ENCODE measurements around the gene SLC38A2. TPM values are rescaled to one million over a fixed set of nuclear protein-coding genes. Genes with fewer than 3 reads are reported as not detected.
A peak's percentile ranks its signal among the peaks of the same experiment; 100 is the strongest.

The SLC38A2 gene
- total RNA-seq, 1 experiment from 2014 or later, result 381 TPM

GRCh38 chr12:46374711-46375110 lies 2.1 kb upstream of the SLC38A2 start (continued):
- TF ChIP-seq CTCF (IDR thresholded peaks at IDR 0.05) (no peak), GRHL2 (CRISPR knock-in tag; IDR thresholded peaks at IDR 0.05; ENCODE audit: insufficient replicate concordance, severe bottlenecking) (no peak), ESRRA (CRISPR knock-in tag; IDR thresholded peaks at IDR 0.05; ENCODE audit: borderline replicate concordance) (no peak), ZSCAN18 (CRISPR knock-in tag; IDR thresholded peaks at IDR 0.05) (no peak), E2F4 (CRISPR knock-in tag; IDR thresholded peaks at IDR 0.05; ENCODE audit: borderline replicate concordance, low read depth) (no peak)

GRCh38 chr12:46374310-46374709 lies 1.7 kb upstream of the SLC38A2 start:
- CTCF ChIA-PET, result no interaction called here
- Mint-ChIP-seq H3K4me3 (peak overlapping the region; percentile 98), H3K36me3 (peaks cover 30% of the 10 kb centered on the region), H3K27ac (peak overlapping the region; percentile 98; the same call in 1 of the 2 replicates), H3K27me3 (ENCODE audit: low read depth) (no peaks in the 10 kb centered on the region; the same call in 1 of the 2 replicates), H3K4me1 (peaks cover 47% of the 10 kb centered on the region), H3K9me3 (no peaks in the 10 kb centered on the region; the same call in 1 of the 2 replicates)
- ATAC-seq (no peak), DNase-seq (ENCODE audit: low spot score) (no peak)
- POLR2A ChIA-PET, result no interaction called here
- TF ChIP-seq ATF2 (CRISPR knock-in tag; IDR thresholded peaks at IDR 0.05; ENCODE audit: borderline replicate concordance, low read depth), result no peak
- TF ChIP-seq ZNF121 (CRISPR knock-in tag; IDR thresholded peaks at IDR 0.05), result no peak
- no peak for TF ChIP-seq AFF4 (CRISPR knock-in tag; IDR thresholded peaks at IDR 0.05; ENCODE audit: borderline replicate concordance)
- no peak for TF ChIP-seq PRRX2 (CRISPR knock-in tag; IDR thresholded peaks at IDR 0.05)
- no peak for TF ChIP-seq ATF1 (CRISPR knock-in tag; IDR thresholded peaks at IDR 0.05)
- TF ChIP-seq ATF3 (CRISPR knock-in tag; conservative IDR thresholded peaks at IDR 0.05), result no peak
- no peak for TF ChIP-seq ZMAT4 (CRISPR knock-in tag; IDR thresholded peaks at IDR 0.05)
- TF ChIP-seq IRF1 (CRISPR knock-in tag; IDR thresholded peaks at IDR 0.05), result no peak
- TF ChIP-seq CBFB (CRISPR knock-in tag; IDR thresholded peaks at IDR 0.05; ENCODE audit: low read depth), result no peak
- TF ChIP-seq TCF7 (CRISPR knock-in tag; IDR thresholded peaks at IDR 0.05; ENCODE audit: low read depth), result no peak
- TF ChIP-seq RELA (CRISPR knock-in tag; IDR thresholded peaks at IDR 0.05; ENCODE audit: borderline replicate concordance), result no peak
- TF ChIP-seq ZNF423 (CRISPR knock-in tag; IDR thresholded peaks at IDR 0.05), result no peak
- no peak for TF ChIP-seq PREB (CRISPR knock-in tag; IDR thresholded peaks at IDR 0.05; ENCODE audit: borderline replicate concordance)
- no peak for TF ChIP-seq FOXP4 (CRISPR knock-in tag; IDR thresholded peaks at IDR 0.05)
- TF ChIP-seq ZBTB21 (CRISPR knock-in tag; IDR thresholded peaks at IDR 0.05; ENCODE audit: borderline replicate concordance), result no peak
